ENCODE results near the gene ATP9B. TPM values are rescaled to one million over a fixed set of nuclear protein-coding genes. Genes with fewer than 3 reads are reported as not detected.

Gene ATP9B
- total RNA-seq, 1 experiment from 2014 or later: 44.4 TPM

DNA sequence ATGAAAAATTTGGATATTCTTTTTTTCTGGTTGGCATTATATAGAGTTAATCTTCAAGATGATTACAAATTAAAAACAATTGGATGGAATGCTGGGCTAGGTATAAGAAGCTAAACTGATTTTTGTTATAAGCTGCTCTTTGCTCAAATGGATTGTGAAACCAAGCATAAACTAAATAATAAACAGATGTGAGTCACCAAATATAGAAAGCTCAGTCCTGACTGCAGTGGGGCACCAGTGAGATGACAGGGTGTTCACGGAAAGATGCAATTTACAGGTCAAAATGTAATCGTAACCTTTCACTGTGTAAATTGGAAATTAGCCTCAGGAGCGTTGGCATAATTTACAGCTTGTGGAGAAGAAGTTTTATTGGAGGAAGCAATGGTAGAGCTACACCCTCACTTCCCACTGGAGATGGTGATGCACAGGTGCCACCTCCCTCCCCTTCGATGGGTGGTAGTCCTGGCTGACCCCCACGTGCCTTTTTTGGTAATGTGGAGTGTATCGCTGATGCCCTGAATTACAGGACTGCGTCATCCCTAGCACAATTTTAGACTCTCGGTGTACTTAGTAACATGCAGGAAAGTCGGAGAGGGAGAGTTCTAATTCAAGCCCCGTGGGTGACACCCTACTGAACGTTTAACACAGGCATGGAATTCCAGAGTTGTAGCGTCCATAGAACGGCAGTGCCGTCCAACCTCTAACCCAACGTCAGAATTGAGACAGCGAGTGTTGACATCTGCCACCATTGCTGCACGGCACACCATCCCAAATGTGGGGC lies 252.6 kb downstream of the ATP9B start:
- ChIA-PET CTCF (no interaction called here), POLR2A (no interaction called here)
- no TSS peak for BruUV-seq (replicated peaks)
- no peaks in the 10 kb centered on the region for H3K4me1 ChIP-seq (ENCODE audit: control insufficient read depth, insufficient read depth, low read length)
- H3K36me3 ChIP-seq (ENCODE audit: control insufficient read depth, insufficient read depth, low read length): no peaks in the 10 kb centered on the region
- H3K9me3 ChIP-seq (ENCODE audit: control insufficient read depth, insufficient read depth, low read depth, low read length): no peaks in the 10 kb centered on the region
- intact Hi-C loops (cut with micrococcal nuclease; ENCODE audit: unreplicated experiment): no loop called here
- no peaks in the 10 kb centered on the region for H3K27me3 ChIP-seq (ENCODE audit: control insufficient read depth, insufficient read depth, low read length)
- in situ Hi-C loops (cut with HindIII; ENCODE audit: low pct_unique_long_range_greater_than_20kb, low sequenced_read_pairs): no loop called here
- TF ChIP-seq POLR2AphosphoS5 (IDR thresholded peaks at IDR 0.05; ENCODE audit: low read depth, low read length) (no peak), TCF7L2 (IDR thresholded peaks at IDR 0.05; ENCODE audit: low read depth, low read length) (no peak), SIN3A (IDR thresholded peaks at IDR 0.05; ENCODE audit: borderline replicate concordance, insufficient read depth, low read depth, low read length) (no peak)
- TF ChIP-seq, protein P1, sequence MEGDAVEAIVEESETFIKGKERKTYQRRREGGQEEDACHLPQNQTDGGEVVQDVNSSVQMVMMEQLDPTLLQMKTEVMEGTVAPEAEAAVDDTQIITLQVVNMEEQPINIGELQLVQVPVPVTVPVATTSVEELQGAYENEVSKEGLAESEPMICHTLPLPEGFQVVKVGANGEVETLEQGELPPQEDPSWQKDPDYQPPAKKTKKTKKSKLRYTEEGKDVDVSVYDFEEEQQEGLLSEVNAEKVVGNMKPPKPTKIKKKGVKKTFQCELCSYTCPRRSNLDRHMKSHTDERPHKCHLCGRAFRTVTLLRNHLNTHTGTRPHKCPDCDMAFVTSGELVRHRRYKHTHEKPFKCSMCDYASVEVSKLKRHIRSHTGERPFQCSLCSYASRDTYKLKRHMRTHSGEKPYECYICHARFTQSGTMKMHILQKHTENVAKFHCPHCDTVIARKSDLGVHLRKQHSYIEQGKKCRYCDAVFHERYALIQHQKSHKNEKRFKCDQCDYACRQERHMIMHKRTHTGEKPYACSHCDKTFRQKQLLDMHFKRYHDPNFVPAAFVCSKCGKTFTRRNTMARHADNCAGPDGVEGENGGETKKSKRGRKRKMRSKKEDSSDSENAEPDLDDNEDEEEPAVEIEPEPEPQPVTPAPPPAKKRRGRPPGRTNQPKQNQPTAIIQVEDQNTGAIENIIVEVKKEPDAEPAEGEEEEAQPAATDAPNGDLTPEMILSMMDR (IDR thresholded peaks at IDR 0.05): no peak
- TF ChIP-seq, protein P2, sequence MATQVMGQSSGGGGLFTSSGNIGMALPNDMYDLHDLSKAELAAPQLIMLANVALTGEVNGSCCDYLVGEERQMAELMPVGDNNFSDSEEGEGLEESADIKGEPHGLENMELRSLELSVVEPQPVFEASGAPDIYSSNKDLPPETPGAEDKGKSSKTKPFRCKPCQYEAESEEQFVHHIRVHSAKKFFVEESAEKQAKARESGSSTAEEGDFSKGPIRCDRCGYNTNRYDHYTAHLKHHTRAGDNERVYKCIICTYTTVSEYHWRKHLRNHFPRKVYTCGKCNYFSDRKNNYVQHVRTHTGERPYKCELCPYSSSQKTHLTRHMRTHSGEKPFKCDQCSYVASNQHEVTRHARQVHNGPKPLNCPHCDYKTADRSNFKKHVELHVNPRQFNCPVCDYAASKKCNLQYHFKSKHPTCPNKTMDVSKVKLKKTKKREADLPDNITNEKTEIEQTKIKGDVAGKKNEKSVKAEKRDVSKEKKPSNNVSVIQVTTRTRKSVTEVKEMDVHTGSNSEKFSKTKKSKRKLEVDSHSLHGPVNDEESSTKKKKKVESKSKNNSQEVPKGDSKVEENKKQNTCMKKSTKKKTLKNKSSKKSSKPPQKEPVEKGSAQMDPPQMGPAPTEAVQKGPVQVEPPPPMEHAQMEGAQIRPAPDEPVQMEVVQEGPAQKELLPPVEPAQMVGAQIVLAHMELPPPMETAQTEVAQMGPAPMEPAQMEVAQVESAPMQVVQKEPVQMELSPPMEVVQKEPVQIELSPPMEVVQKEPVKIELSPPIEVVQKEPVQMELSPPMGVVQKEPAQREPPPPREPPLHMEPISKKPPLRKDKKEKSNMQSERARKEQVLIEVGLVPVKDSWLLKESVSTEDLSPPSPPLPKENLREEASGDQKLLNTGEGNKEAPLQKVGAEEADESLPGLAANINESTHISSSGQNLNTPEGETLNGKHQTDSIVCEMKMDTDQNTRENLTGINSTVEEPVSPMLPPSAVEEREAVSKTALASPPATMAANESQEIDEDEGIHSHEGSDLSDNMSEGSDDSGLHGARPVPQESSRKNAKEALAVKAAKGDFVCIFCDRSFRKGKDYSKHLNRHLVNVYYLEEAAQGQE (IDR thresholded peaks at IDR 0.05; ENCODE audit: insufficient read depth in 1 of 2, low read depth in 2 of 2, low read length in 1 of 2): no peak
- no peak overlapping the region for H3K27ac ChIP-seq (ENCODE audit: low read length)
- ATAC-seq (no peak), DNase-seq (ENCODE audit: low read depth, low spot score) (no peak)
- H3K4me3 ChIP-seq (ENCODE audit: low read depth in 2 of 2, low read length in 2 of 2): no peak overlapping the region

DNA sequence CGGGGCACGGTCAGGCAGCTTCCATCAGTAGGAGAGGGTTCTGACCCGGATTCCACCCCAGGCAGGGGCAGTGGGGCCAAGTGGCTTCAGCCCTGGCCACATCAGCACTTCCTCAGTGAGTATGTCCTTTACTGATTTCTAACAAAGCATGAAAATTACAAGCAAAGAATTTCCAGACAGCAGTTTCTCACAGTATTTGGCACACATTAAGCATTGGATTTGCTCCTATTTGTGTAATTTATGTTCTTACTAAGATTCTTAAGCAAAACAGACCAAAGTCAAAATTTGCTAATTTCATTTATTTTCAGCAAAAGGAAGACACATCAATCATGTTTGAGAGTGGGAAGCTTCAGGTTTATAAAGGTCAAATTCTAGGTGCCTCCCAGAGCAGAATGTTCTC lies 253.2 kb downstream of the ATP9B start:
- no peak overlapping the region for H3K4me3 ChIP-seq (ENCODE audit: low read depth in 2 of 2, low read length in 2 of 2)
- no TSS peak for BruUV-seq (replicated peaks)
- H3K4me1 ChIP-seq (ENCODE audit: control insufficient read depth, insufficient read depth, low read length): no peaks in the 10 kb centered on the region
- no peaks in the 10 kb centered on the region for H3K27me3 ChIP-seq (ENCODE audit: control insufficient read depth, insufficient read depth, low read length)
- POLR2A ChIA-PET: no interaction called here
- intact Hi-C loops (cut with micrococcal nuclease; ENCODE audit: unreplicated experiment) (no loop called here), in situ Hi-C loops (cut with HindIII; ENCODE audit: low pct_unique_long_range_greater_than_20kb, low sequenced_read_pairs) (no loop called here)
- H3K27ac ChIP-seq (ENCODE audit: low read length): no peak overlapping the region
- CTCF ChIA-PET: no interaction called here
- no peaks in the 10 kb centered on the region for H3K36me3 ChIP-seq (ENCODE audit: control insufficient read depth, insufficient read depth, low read length)
- ATAC-seq (no peak), DNase-seq (ENCODE audit: low read depth, low spot score) (no peak)
- TF ChIP-seq, protein P1 (IDR thresholded peaks at IDR 0.05): no peak
- TF ChIP-seq, protein P2 (IDR thresholded peaks at IDR 0.05; ENCODE audit: insufficient read depth in 1 of 2, low read depth in 2 of 2, low read length in 1 of 2): no peak
- TF ChIP-seq TCF7L2 (IDR thresholded peaks at IDR 0.05; ENCODE audit: low read depth, low read length) (no peak), POLR2AphosphoS5 (IDR thresholded peaks at IDR 0.05; ENCODE audit: low read depth, low read length) (no peak), SIN3A (IDR thresholded peaks at IDR 0.05; ENCODE audit: borderline replicate concordance, insufficient read depth, low read depth, low read length) (no peak)
- no peaks in the 10 kb centered on the region for H3K9me3 ChIP-seq (ENCODE audit: control insufficient read depth, insufficient read depth, low read depth, low read length)

All from Panc1 (cell line).